Mesenchymal stem cell (in vitro differentiated cells and primary cell): ENCODE measurements around the gene MT1A.

Experiments
- DNase-seq: peaks from one replicate; pipeline ENCODE4 v3.0.0-alpha.2; 2013
- H2AFZ ChIP-seq: one replicate; pipeline ENCODE4 v1.6.1; 2013; ENCODE audit warnings: low read depth, mild to moderate bottlenecking, control low read depth, inconsistent platforms, low read length, moderate library complexity
- H2AK5ac ChIP-seq: 2 replicates; pipeline ENCODE4 v1.6.1; 2013; ENCODE audit warnings: low read length, moderate library complexity, mild to moderate bottlenecking, inconsistent platforms; ENCODE audit not compliant: severe bottlenecking
- H2BK120ac ChIP-seq: one replicate; pipeline ENCODE4 v1.6.1; 2013; ENCODE audit warnings: low read depth, mild to moderate bottlenecking, inconsistent platforms, low read length, moderate library complexity
- H2BK12ac ChIP-seq, 2 experiments: one replicate each; pipeline ENCODE4 v1.6.1; 2013; ENCODE audit warnings: inconsistent platforms in 2 of 2, low read length in 2 of 2, mild to moderate bottlenecking in 2 of 2, moderate library complexity in 2 of 2, control low read depth in 1 of 2
- H2BK15ac ChIP-seq: one replicate; pipeline ENCODE4 v1.6.1; 2013; ENCODE audit warnings: mild to moderate bottlenecking, low read depth, inconsistent platforms; ENCODE audit not compliant: poor library complexity, severe bottlenecking
- H2BK5ac ChIP-seq: 2 replicates; pipeline ENCODE4 v1.6.1; 2013; ENCODE audit warnings: low read depth, mild to moderate bottlenecking, low read length, control low read depth, inconsistent platforms; ENCODE audit not compliant: poor library complexity, severe bottlenecking
- H3K14ac ChIP-seq, 2 experiments: one replicate each; pipeline ENCODE4 v1.6.1; 2013; ENCODE audit warnings: inconsistent platforms in 2 of 2, low read length in 2 of 2, control low read depth in 1 of 2, mild to moderate bottlenecking in 1 of 2, moderate library complexity in 1 of 2
- H3K18ac ChIP-seq, 2 experiments: one replicate each; pipeline ENCODE4 v1.6.1; 2013; ENCODE audit warnings: inconsistent platforms in 2 of 2, low read length in 2 of 2, control low read depth in 1 of 2, low read depth in 1 of 2, mild to moderate bottlenecking in 1 of 2
- H3K23ac ChIP-seq, 2 experiments: one replicate each; pipeline ENCODE4 v1.6.1; 2013; ENCODE audit warnings: inconsistent platforms in 2 of 2, low read length in 2 of 2, mild to moderate bottlenecking in 2 of 2, moderate library complexity in 2 of 2, control low read depth in 1 of 2
- H3K27ac ChIP-seq: 2 replicates; pipeline ENCODE4 v1.5.1; 2013; ENCODE audit warnings: mild to moderate bottlenecking, moderate library complexity, low read length, control low read depth, inconsistent platforms; ENCODE audit not compliant: poor library complexity, severe bottlenecking
- H3K27me3 ChIP-seq, 2 experiments: 2 replicates each; pipeline versions ENCODE4 v1.6.1 to v1.7.0; 2013; ENCODE audit warnings: low read length in 2 of 2, mild to moderate bottlenecking in 2 of 2, moderate library complexity in 2 of 2, control low read depth in 1 of 2, inconsistent platforms in 1 of 2; ENCODE audit not compliant: control insufficient read depth in 1 of 2, insufficient read depth in 1 of 2
- H3K36me3 ChIP-seq, 2 experiments: 2 replicates each; pipeline versions ENCODE4 v1.6.1 to v1.7.0; 2013; ENCODE audit warnings: low read length in 2 of 2, control low read depth in 1 of 2, inconsistent platforms in 1 of 2, low read depth in 1 of 2, mild to moderate bottlenecking in 1 of 2; ENCODE audit not compliant: insufficient read depth in 2 of 2, control insufficient read depth in 1 of 2
- H3K4ac ChIP-seq, 2 experiments: one replicate each; pipeline ENCODE4 v1.6.1; 2013; ENCODE audit warnings: inconsistent platforms in 2 of 2, low read length in 2 of 2, mild to moderate bottlenecking in 2 of 2, moderate library complexity in 2 of 2, control low read depth in 1 of 2, low read depth in 1 of 2
- H3K4me1 ChIP-seq: 2 replicates; pipeline ENCODE4 v1.6.1; 2013; ENCODE audit warnings: low read depth, low read length, control low read depth; ENCODE audit not compliant: control insufficient read depth, insufficient read depth
- H3K4me2 ChIP-seq: 2 replicates; pipeline ENCODE4 v1.6.1; 2013; ENCODE audit warnings: low read length, mild to moderate bottlenecking, inconsistent platforms; ENCODE audit not compliant: poor library complexity, severe bottlenecking
- H3K4me3 ChIP-seq, 2 experiments: 2 replicates each; pipeline versions ENCODE4 v1.5.1 to v1.7.0; 2013; ENCODE audit warnings: low read length in 2 of 2, mild to moderate bottlenecking in 2 of 2, control low read depth in 1 of 2, low read depth in 1 of 2; ENCODE audit not compliant: insufficient read depth in 1 of 2
- H3K79me1 ChIP-seq: replicated peaks from 2 replicates; pipeline ENCODE4 v1.6.1; 2013; ENCODE audit warnings: mild to moderate bottlenecking, control low read depth, low read length, inconsistent platforms; ENCODE audit not compliant: poor library complexity, severe bottlenecking
- H3K9ac ChIP-seq: 2 replicates; pipeline ENCODE4 v1.7.0; 2013; ENCODE audit warnings: mild to moderate bottlenecking, low read length, moderate library complexity
- H3K9me3 ChIP-seq: 2 replicates; pipeline ENCODE4 v1.7.0; 2013; ENCODE audit warnings: mild to moderate bottlenecking, low read length; ENCODE audit not compliant: control insufficient read depth
- H4K8ac ChIP-seq: one replicate; pipeline ENCODE4 v1.6.1; 2013; ENCODE audit warnings: inconsistent platforms, mild to moderate bottlenecking, low read length, moderate library complexity
- H4K91ac ChIP-seq: one replicate; pipeline ENCODE4 v1.6.1; 2013; ENCODE audit warnings: mild to moderate bottlenecking, low read length, inconsistent platforms
- WGBS: methylation state at CpG from one replicate; pipeline ENCODE4 v1.1.7; 2013; ENCODE audit warnings: mixed read lengths; 5-methylcytosine and 5-hydroxymethylcytosine counted together

The MT1A gene

DNA sequence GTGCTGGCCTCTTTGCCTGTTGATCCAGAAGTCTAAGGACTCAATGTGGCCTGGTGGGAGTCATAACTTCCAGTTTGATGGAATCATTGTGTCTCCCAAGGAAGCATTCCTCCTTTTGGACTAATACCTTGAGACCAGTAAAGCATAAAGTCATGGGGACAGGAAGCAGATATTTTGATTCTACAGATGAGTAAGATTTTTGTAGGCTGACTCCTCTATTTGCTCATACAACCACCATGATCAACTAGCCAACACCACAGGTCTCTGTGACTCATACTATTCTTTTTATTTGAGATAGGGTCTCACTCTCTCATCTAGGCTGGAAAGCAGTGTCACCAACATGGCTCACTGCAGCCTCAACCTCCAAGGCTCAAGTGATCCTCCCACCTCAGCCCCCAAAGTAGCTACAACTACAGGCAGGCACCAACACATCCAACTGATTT lies 23.9 kb upstream of the MT1A start:
- H3K27ac ChIP-seq: peak overlapping the region; percentile 88
- no peaks in the 10 kb centered on the region for H3K27me3 ChIP-seq
- H3K4ac ChIP-seq: no peak overlapping the region
- H3K23ac ChIP-seq: no peak overlapping the region
- no peak overlapping the region for H4K8ac ChIP-seq
- H2AK5ac ChIP-seq: no peak overlapping the region
- H2AFZ ChIP-seq: no peak overlapping the region
- H3K36me3 ChIP-seq: no peaks in the 10 kb centered on the region
- no peak overlapping the region for H3K18ac ChIP-seq
- H3K9me3 ChIP-seq: no peaks in the 10 kb centered on the region
- H3K79me1 ChIP-seq: peaks cover 4% of the 10 kb centered on the region
- H2BK12ac ChIP-seq: peak overlapping the region in 1 of 2 experiments; percentile 51
- no peak overlapping the region for H4K91ac ChIP-seq
- H3K4me1 ChIP-seq: peaks cover 38% of the 10 kb centered on the region
- no peak overlapping the region for H3K4me3 ChIP-seq
- H2BK15ac ChIP-seq: no peak overlapping the region
- no peak overlapping the region for H3K4me2 ChIP-seq
- no peak overlapping the region for H3K9ac ChIP-seq
- H2BK5ac ChIP-seq: peak overlapping the region; percentile 60
- no peak overlapping the region for H3K14ac ChIP-seq
- H2BK120ac ChIP-seq: no peak overlapping the region
- DNase-seq: peak; percentile 29

DNA sequence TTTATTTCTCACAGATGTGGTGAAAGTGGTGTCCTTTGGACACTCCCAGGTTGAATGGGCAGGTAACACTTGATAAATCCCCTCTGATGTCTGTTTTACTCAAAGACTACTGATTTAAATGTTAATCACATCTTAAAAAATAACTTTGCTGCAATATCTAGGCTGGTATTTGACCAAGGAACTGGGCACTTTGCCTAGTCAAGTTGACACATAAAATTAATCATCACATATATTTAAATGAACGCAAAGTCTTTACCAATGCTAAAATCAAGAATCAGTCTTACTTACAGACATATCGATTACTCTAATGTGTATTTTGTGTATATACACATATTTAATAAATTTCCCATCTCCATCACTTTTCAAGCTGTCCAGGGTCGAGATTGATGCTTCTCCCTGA lies 23.1 kb upstream of the MT1A start:
- no peak overlapping the region for H4K91ac ChIP-seq
- no peak overlapping the region for H2BK12ac ChIP-seq
- H2BK5ac ChIP-seq: peak overlapping the region; percentile 60
- no peak overlapping the region for H3K4ac ChIP-seq
- peak overlapping the region; percentile 73 for H2AK5ac ChIP-seq
- no peak overlapping the region for H3K4me2 ChIP-seq
- H3K27me3 ChIP-seq: no peaks in the 10 kb centered on the region
- H3K27ac ChIP-seq: peak overlapping the region; percentile 88
- no peak for DNase-seq
- WGBS: 100% methylated on average over 2 of the region's 3 CpGs
- H3K79me1 ChIP-seq: peaks cover 4% of the 10 kb centered on the region
- no peak overlapping the region for H3K9ac ChIP-seq
- no peak overlapping the region for H3K4me3 ChIP-seq
- H2BK120ac ChIP-seq: no peak overlapping the region
- no peak overlapping the region for H2AFZ ChIP-seq
- no peak overlapping the region for H3K18ac ChIP-seq
- H3K36me3 ChIP-seq: no peaks in the 10 kb centered on the region
- no peak overlapping the region for H4K8ac ChIP-seq
- no peak overlapping the region for H3K23ac ChIP-seq
- H2BK15ac ChIP-seq: no peak overlapping the region
- H3K14ac ChIP-seq: no peak overlapping the region
- H3K9me3 ChIP-seq: no peaks in the 10 kb centered on the region
- peaks cover 34% of the 10 kb centered on the region for H3K4me1 ChIP-seq

DNA sequence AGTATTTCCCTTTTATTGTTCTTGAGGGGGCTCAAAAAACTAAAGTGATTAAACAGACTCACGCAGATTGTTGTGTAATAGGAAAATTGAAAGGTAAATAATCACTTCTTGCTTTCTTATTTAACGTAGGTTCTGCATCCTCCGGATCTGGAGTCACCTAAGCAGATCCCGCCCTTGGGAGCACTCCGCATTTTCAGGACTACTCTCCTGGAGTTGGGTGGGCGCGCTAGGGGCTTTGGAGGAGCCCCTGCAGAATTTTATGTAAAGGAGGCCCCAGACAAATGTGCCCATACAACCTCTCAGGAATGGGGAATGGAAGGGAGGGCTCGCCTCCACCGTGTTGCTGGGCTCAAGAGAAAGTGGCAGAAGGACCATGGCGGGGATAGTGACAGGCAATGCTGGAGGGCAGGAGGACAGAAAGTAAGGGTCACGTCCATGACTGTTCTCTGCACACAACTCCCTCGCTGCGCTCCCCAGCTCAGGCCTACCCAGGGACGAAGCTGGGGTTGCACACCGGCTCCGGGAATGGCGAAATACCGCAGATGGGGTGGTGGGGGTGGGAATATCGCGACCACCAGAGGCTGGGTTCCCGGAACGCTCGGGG lies 21.8 kb upstream of the MT1A start:
- DNase-seq: no peak
- Histone ChIP-seq H3K18ac (peak overlapping the region; percentile 50 to 91), H2AFZ (peak overlapping the region; percentile 80), H3K36me3 (no peaks in the 10 kb centered on the region), H4K8ac (peak overlapping the region; percentile 93), H3K14ac (peak overlapping the region in 1 of 2 experiments; percentile 76), H3K27ac (peak overlapping the region; percentile 31), H2BK15ac (peak overlapping the region; percentile 63), H3K27me3 (no peaks in the 10 kb centered on the region), H3K4me2 (peak overlapping the region; percentile 64), H2BK120ac (peak overlapping the region; percentile 34), H3K9me3 (no peaks in the 10 kb centered on the region), H3K4ac (peak overlapping the region in 1 of 2 experiments; percentile 15), H2AK5ac (peak overlapping the region; percentile 1), H3K4me3 (peak overlapping the region; percentile 46 to 70), H3K23ac (peak overlapping the region in 1 of 2 experiments; percentile 67), H3K9ac (peak overlapping the region; percentile 68), H3K79me1 (peaks cover 4% of the 10 kb centered on the region), H2BK12ac (peak overlapping the region in 1 of 2 experiments; percentile 37), H3K4me1 (peaks cover 24% of the 10 kb centered on the region), H2BK5ac (peak overlapping the region; percentile 48), H4K91ac (peak overlapping the region; percentile 76)
- 20% methylated on average over 23 of the region's 23 CpGs for WGBS

DNA sequence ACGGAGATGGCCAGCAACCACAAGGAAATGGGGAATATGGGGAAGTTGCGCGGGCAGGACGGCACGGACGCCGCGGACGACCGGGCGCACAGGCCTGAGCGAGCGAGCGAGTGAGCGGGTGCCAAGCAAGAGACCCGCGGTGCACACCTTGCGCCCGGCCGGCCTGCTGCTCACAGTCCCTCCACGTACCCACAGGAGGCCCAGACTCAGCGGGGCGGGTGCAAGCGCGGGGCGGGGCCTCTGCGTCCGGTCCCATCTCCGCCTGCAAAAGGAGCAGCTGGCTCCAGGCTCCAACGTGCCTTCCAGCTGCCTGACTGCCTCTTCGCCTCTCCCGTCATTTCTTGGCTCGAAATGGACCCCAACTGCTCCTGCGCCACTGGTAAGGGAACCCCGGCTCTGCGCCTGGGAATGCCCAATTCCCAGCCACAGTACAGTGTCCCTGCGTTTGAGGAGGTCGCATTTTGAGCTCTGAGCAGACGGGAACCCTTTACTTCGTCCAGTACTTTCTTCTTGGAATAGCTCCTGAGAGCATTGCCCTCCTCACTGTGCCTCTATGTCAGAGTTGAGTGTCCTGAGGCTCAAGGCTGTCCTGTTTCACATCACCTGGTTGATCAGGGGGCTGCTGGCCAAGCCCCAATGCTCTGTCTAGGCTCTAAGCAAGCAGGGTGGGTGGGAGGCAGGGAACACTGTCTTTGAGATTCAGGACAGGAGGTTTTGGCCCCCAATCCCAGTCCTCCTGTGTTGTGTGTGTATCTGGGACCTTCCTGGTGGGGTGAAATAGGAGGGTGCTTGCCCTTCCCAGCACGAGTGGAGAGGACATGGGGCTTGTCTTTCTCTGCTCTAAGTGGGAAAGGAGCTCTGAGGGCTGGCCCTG lies 21.0 kb upstream of the MT1A start:
- H3K9ac ChIP-seq: peak overlapping the region; percentile 79
- no peaks in the 10 kb centered on the region for H3K27me3 ChIP-seq
- WGBS: 1% methylated on average over 39 of the region's 41 CpGs
- H3K4ac ChIP-seq: peak overlapping the region; percentile 15 to 33
- H3K9me3 ChIP-seq: no peaks in the 10 kb centered on the region
- H3K14ac ChIP-seq: peak overlapping the region in 1 of 2 experiments; percentile 76
- peak overlapping the region in 1 of 2 experiments; percentile 91 for H2BK12ac ChIP-seq
- H3K36me3 ChIP-seq: no peaks in the 10 kb centered on the region
- H4K91ac ChIP-seq: peak overlapping the region; percentile 76
- H3K79me1 ChIP-seq: peaks cover 4% of the 10 kb centered on the region
- H2BK15ac ChIP-seq: peak overlapping the region; percentile 63
- peak overlapping the region; percentile 34 for H2BK120ac ChIP-seq
- peak overlapping the region; percentile 50 to 91 for H3K18ac ChIP-seq
- DNase-seq: peak; percentile 66
- peak overlapping the region; percentile 80 for H2AFZ ChIP-seq
- H3K23ac ChIP-seq: peak overlapping the region in 1 of 2 experiments; percentile 67
- H2BK5ac ChIP-seq: peak overlapping the region; percentile 48
- H3K4me1 ChIP-seq: peaks cover 23% of the 10 kb centered on the region
- peak overlapping the region; percentile 10 for H2AK5ac ChIP-seq
- peak overlapping the region; percentile 93 for H4K8ac ChIP-seq
- peak overlapping the region; percentile 22 for H3K27ac ChIP-seq
- H3K4me3 ChIP-seq: peak overlapping the region; percentile 46 to 70
- peak overlapping the region; percentile 64 for H3K4me2 ChIP-seq
